IMR-90 (cell line): Measurements from ENCODE around the gene IL24. TPM values are rescaled to one million over a fixed set of nuclear protein-coding genes. Genes with fewer than 3 reads are reported as not detected.

ENCODE experiments used
- ATAC-seq: fragments of 200-7000 bp; cut with Tn5 transposase; 2 replicates; pipeline ENCODE4 v1.9.1; 2020; ENCODE audit warnings: low read depth, mild to moderate bottlenecking, moderate library complexity
- BruUV-seq: library from RNA; stranded (reverse); fragments of 400-500 nt; replicated peaks from 2 replicates; lab custom pipeline; 2021; lab: Mats Ljungman, UMichigan
- CTCF ChIA-PET: fragments of 300-600 bp; formaldehyde crosslinking; extraction: SDS; loops from one replicate; lab custom pipeline; 2021; ENCODE audit warnings: antibody characterized with exemption; lab: Yijun Ruan, JAX
- POLR2A ChIA-PET: fragments of 300-600 bp; sonication (Branson Sonifier 250); formaldehyde crosslinking; loops from one replicate; lab custom pipeline; 2022; ENCODE audit warnings: antibody characterized with exemption; ENCODE audit not compliant: unreplicated experiment; lab: Charles Lee
- DNase-seq: peaks from one replicate; pipeline ENCODE4 v3.0.0; 2013
- H2AFZ ChIP-seq: replicated peaks from 2 replicates; pipeline ENCODE3; 2013; ENCODE audit warnings: low read length, mild to moderate bottlenecking; ENCODE audit not compliant: poor library complexity
- H2AK5ac ChIP-seq: 2 replicates; pipeline ENCODE4 v1.6.1; 2013; ENCODE audit warnings: low read depth, low read length, inconsistent platforms
- H2AK9ac ChIP-seq: replicated peaks from 2 replicates; pipeline ENCODE3; 2013; ENCODE audit warnings: mild to moderate bottlenecking, low read depth, low read length, moderate library complexity; ENCODE audit not compliant: poor library complexity
- H2BK120ac ChIP-seq: 2 replicates; pipeline ENCODE4 v1.6.1; 2013; ENCODE audit warnings: low read depth, low read length, inconsistent platforms
- H2BK15ac ChIP-seq: 3 replicates; pipeline ENCODE4 v1.6.1; 2013; ENCODE audit warnings: low read depth, low read length, inconsistent platforms
- H2BK20ac ChIP-seq: 2 replicates; pipeline ENCODE4 v1.6.1; 2013; ENCODE audit warnings: low read depth, mild to moderate bottlenecking, inconsistent platforms, low read length, moderate library complexity
- H2BK5ac ChIP-seq: 2 replicates; pipeline ENCODE4 v1.6.1; 2013; ENCODE audit warnings: mild to moderate bottlenecking, low read depth, low read length, inconsistent platforms; ENCODE audit not compliant: poor library complexity, severe bottlenecking
- H3K14ac ChIP-seq: replicated peaks from 2 replicates; pipeline ENCODE4 v1.6.1; 2013; ENCODE audit warnings: low read depth, low read length, inconsistent platforms
- H3K18ac ChIP-seq: 2 replicates; pipeline ENCODE4 v1.6.1; 2013; ENCODE audit warnings: low read depth, low read length, control low read depth
- H3K23ac ChIP-seq: 2 replicates; pipeline ENCODE4 v1.6.1; 2013; ENCODE audit warnings: low read depth, low read length, inconsistent platforms
- H3K27ac ChIP-seq: 2 replicates; pipeline ENCODE4 v1.5.1; 2013; ENCODE audit warnings: mild to moderate bottlenecking, control low read depth, low read length; ENCODE audit not compliant: insufficient read depth
- H3K27me3 ChIP-seq: 2 replicates; pipeline ENCODE4 v1.6.1; 2013; ENCODE audit warnings: low read length; ENCODE audit not compliant: control insufficient read depth, insufficient read depth
- H3K36me3 ChIP-seq: 2 replicates; pipeline ENCODE4 v1.6.1; 2013; ENCODE audit warnings: low read length, mixed read lengths; ENCODE audit not compliant: control insufficient read depth, insufficient read depth
- H3K4ac ChIP-seq: 2 replicates; pipeline ENCODE4 v1.6.1; 2013; ENCODE audit warnings: low read depth, low read length, inconsistent platforms
- H3K4me1 ChIP-seq: 2 replicates; pipeline ENCODE4 v1.6.1; 2013; ENCODE audit warnings: low read length, mixed read lengths; ENCODE audit not compliant: control insufficient read depth, insufficient read depth
- H3K4me2 ChIP-seq: 2 replicates; pipeline ENCODE4 v1.6.1; 2013; ENCODE audit warnings: low read depth, mild to moderate bottlenecking, control low read depth, low read length, moderate library complexity
- H3K4me3 ChIP-seq: 2 replicates; pipeline ENCODE4 v1.5.1; 2013; ENCODE audit warnings: low read depth, mild to moderate bottlenecking, control low read depth, low read length, moderate library complexity; ENCODE audit not compliant: insufficient read depth
- H3K56ac ChIP-seq: 2 replicates; pipeline ENCODE4 v1.6.1; 2013; ENCODE audit warnings: low read length, inconsistent platforms; ENCODE audit not compliant: insufficient read depth; ENCODE audit errors: extremely low read depth
- H3K79me1 ChIP-seq, 2 experiments: 2 replicates each; pipeline ENCODE4 v1.6.1; 2013; ENCODE audit warnings: low read length in 2 of 2, inconsistent platforms in 1 of 2, low read depth in 1 of 2
- H3K9ac ChIP-seq: 2 replicates; pipeline ENCODE4 v1.6.1; 2013; ENCODE audit warnings: low read depth, low read length, control low read depth
- H3K9me1 ChIP-seq: 2 replicates; pipeline ENCODE4 v1.6.1; 2013; ENCODE audit warnings: low read length, inconsistent platforms; ENCODE audit not compliant: insufficient read depth
- H3K9me3 ChIP-seq: 2 replicates; pipeline ENCODE4 v1.6.1; 2013; ENCODE audit warnings: low read length; ENCODE audit not compliant: control insufficient read depth, insufficient read depth
- H4K20me1 ChIP-seq: 2 replicates; pipeline ENCODE4 v1.6.1; 2013; ENCODE audit warnings: low read length, inconsistent platforms; ENCODE audit not compliant: insufficient read depth
- H4K5ac ChIP-seq: 2 replicates; pipeline ENCODE4 v1.6.1; 2013; ENCODE audit warnings: mild to moderate bottlenecking, low read depth, low read length, control low read depth
- H4K8ac ChIP-seq, 2 experiments: 2 replicates each; pipeline ENCODE4 v1.6.1; 2013; ENCODE audit warnings: low read depth in 2 of 2, low read length in 2 of 2, control low read depth in 1 of 2, inconsistent platforms in 1 of 2
- H4K91ac ChIP-seq: 2 replicates; pipeline ENCODE4 v1.6.1; 2013; ENCODE audit warnings: low read depth, low read length, inconsistent platforms; ENCODE audit not compliant: insufficient read depth
- BHLHE40 ChIP-seq: fragments of 150-350 bp; IDR thresholded peaks from 2 replicates; pipeline ENCODE4 v1.6.1; 2016; ENCODE audit warnings: mild to moderate bottlenecking, low read depth, low read length
- MXI1 ChIP-seq: IDR thresholded peaks from 2 replicates; pipeline ENCODE4 v1.6.1; 2012; ENCODE audit warnings: low read depth, mild to moderate bottlenecking, low read length, moderate library complexity, borderline replicate concordance
- SMC3 ChIP-seq: fragments of 150-350 bp; IDR thresholded peaks from 2 replicates; pipeline ENCODE4 v1.6.1; 2016; ENCODE audit warnings: low read depth, mild to moderate bottlenecking, antibody characterized with exemption, low read length, moderate library complexity
- WGBS, 2 experiments: methylation state at CpG; one replicate each; pipeline versions ENCODE4 v1.1.5 to v1.1.7; 2013; ENCODE audit warnings: missing lambda C conversion rate in 2 of 2; ENCODE audit not compliant: insufficient read length in 1 of 2; ENCODE audit errors: extremely low coverage in 2 of 2; 5-methylcytosine and 5-hydroxymethylcytosine counted together
- dilution Hi-C: fragments of 300-500 bp; cut with HindIII; formaldehyde crosslinking; loops from one replicate; pipeline ENCODE4 v1.14.3; 2018; ENCODE audit warnings: low sequenced_read_pairs; ENCODE audit not compliant: unreplicated experiment
- in situ Hi-C: fragments of 300-500 bp; cut with MboI; formaldehyde crosslinking; loops from 3 replicates; pipeline ENCODE4 v1.14.3; 2019; ENCODE audit warnings: low sequenced_read_pairs, inconsistent platforms, mixed read lengths
- intact Hi-C: fragments of 100-400 bp; cut with micrococcal nuclease; formaldehyde crosslinking; loops from 2 replicates; pipeline ENCODE4 v1.10.0; 2022
- polyA plus RNA-seq, 3 experiments: library from polyadenylated mRNA; depleted of rRNA; stranded (reverse); fragments of >200 nt; gene quantifications; 2 replicates each; pipeline ENCODE4 v1.2.3, GENCODE V29; 2012; ENCODE audit warnings: low replicate concordance in 1 of 3
- total RNA-seq: library from RNA; depleted of rRNA; stranded (reverse); fragments of >200 nt; gene quantifications from 2 replicates; pipeline ENCODE4 v1.2.3, GENCODE V29; 2012

IL24 gene
- total and polyA plus RNA-seq, 2 of the 4 experiments (the other 2 are of a cell fraction) = 0.12 to 0.18 TPM

DNA sequence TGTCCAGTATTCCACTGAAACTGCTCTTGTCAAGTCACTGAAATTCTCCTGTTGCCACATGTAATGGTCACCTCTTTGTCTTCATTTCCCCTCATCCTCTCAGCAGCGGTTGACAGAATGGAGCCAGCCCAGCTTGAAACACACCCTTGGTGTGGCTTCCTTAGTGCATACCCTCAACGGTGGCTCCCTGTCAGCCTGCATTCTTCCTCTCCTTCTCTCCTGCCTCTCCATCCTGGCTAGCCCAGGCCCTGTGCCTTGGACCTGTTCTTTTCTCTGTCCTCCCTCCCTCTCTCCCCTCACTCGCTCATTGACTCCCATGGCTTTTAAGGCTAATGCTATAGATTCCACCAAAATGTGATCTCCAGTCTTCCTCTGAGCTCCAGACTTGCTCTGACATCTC is 20.8 kb downstream of the IL24 start:
- no TSS peak for BruUV-seq

More for the DNA sequence above, 20.8 kb downstream of the IL24 start:
- H3K27ac ChIP-seq = no peak overlapping the region
- H3K18ac ChIP-seq = no peak overlapping the region
- H3K9me1 ChIP-seq = no peaks in the 10 kb centered on the region
- no peak overlapping the region for H2BK5ac ChIP-seq
- no peaks in the 10 kb centered on the region for H3K79me1 ChIP-seq
- no peak overlapping the region for H3K14ac ChIP-seq
- H3K27me3 ChIP-seq = peaks cover 41% of the 10 kb centered on the region
- H3K23ac ChIP-seq = no peak overlapping the region
- H3K36me3 ChIP-seq = no peaks in the 10 kb centered on the region
- DNase-seq (no peak), ATAC-seq (no peak)
- H3K4me1 ChIP-seq = no peaks in the 10 kb centered on the region
- no peak overlapping the region for H2AK9ac ChIP-seq
- no peak overlapping the region for H4K91ac ChIP-seq
- H3K4me2 ChIP-seq = no peak overlapping the region
- H2BK20ac ChIP-seq = no peak overlapping the region
- no peaks in the 10 kb centered on the region for H4K20me1 ChIP-seq
- H2AK5ac ChIP-seq = no peak overlapping the region
- H3K9ac ChIP-seq = no peak overlapping the region
- no peak overlapping the region for H2AFZ ChIP-seq
- intact Hi-C loops = loop anchor here (10.0 kb wide), 2 partner anchors 157 to 487 kb away; no protein-coding TSS in a partner anchor
- dilution Hi-C loops = no loop called here
- H3K4me3 ChIP-seq = no peak overlapping the region
- TF ChIP-seq BHLHE40 (no peak), MXI1 (no peak), SMC3 (no peak)
- H4K5ac ChIP-seq = no peak overlapping the region
- in situ Hi-C loops = loop anchor here (10.0 kb wide), 2 partner anchors 303 to 433 kb away; partner anchors contain the start of gene EIF2D
- H3K56ac ChIP-seq = no peak overlapping the region
- no peak overlapping the region for H2BK120ac ChIP-seq
- no peaks in the 10 kb centered on the region for H3K9me3 ChIP-seq
- H3K4ac ChIP-seq = no peak overlapping the region
- no peak overlapping the region for H4K8ac ChIP-seq
- WGBS, 2 experiments = 67% methylated on average over 1 of the region's 3 CpGs; no CpG with 5 or more reads in 1 of the 2 experiments
- H2BK15ac ChIP-seq = no peak overlapping the region
- ChIA-PET POLR2A (no interaction called here), CTCF (interaction anchor here (1.0 kb wide), 1 partner anchor 15 kb away, joined by 3 read pairs; no protein-coding TSS in a partner anchor)
